ENCODE results near the gene LRBA. TPM values are rescaled to one million over a fixed set of nuclear protein-coding genes. Genes with fewer than 3 reads are reported as not detected.

The LRBA gene
- total RNA-seq, 4 donors from 2014 or later = 8.5 to 18.0 (median 11.9) TPM

DNA sequence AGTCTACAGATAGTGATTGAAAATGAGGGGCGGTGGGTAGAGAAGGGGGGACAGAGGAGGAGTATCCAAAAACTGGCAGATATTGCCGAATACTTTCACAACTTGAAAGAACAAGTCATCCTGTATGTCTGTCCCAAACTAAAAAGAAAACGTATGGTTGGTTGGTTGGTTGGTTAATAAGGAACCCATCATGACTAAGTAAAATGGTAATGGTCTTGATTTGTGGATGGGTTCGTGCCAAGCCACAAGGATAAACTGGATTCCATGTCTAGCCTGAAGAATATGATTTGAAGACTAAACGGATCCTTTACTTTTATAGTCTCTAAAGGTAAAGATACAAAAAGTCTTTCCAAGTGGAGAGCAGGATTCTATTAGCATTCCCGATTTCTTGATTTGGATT lies 728.4 kb downstream of the LRBA start:
- TF ChIP-seq POLR2A (IDR thresholded peaks at IDR 0.05) (no peak), CTCF (IDR thresholded peaks at IDR 0.05 in 4 of 5, conservative IDR thresholded peaks at IDR 0.05 in 1 of 5) (no peak)
- in situ Hi-C loops (cut with MboI; ENCODE audit: low sequenced_read_pairs in 4 of 4) (loop anchor here in 2 of 4 donors (25.0 kb wide), 1 partner anchor 576 kb away; no protein-coding TSS in a partner anchor), intact Hi-C loops (cut with DNase I; ENCODE audit: low total_unique reads) (no loop called here)
- Histone ChIP-seq H3K36me3 (peaks cover 0 to 5% of the 10 kb centered on the region in 2 donors), H3K4me1 (no peaks in the 10 kb centered on the region), H3K9me3 (no peaks in the 10 kb centered on the region), H3K27me3 (no peaks in the 10 kb centered on the region), H3K4me3 (no peak overlapping the region), H3K27ac (no peak overlapping the region)
- ATAC-seq (no peak), DNase-seq (no peak)

GRCh38 chr4:150283689-150284088 lies 731.4 kb downstream of the LRBA start:
- Histone ChIP-seq H3K27ac (no peak overlapping the region), H3K27me3 (no peaks in the 10 kb centered on the region), H3K4me3 (no peak overlapping the region), H3K9me3 (no peaks in the 10 kb centered on the region), H3K4me1 (no peaks in the 10 kb centered on the region), H3K36me3 (peaks cover 0 to 5% of the 10 kb centered on the region in 2 donors)
- intact Hi-C loops (cut with DNase I; ENCODE audit: low total_unique reads) = no loop called here
- DNase-seq (no peak), ATAC-seq (no peak)
- no peak for TF ChIP-seq CTCF (IDR thresholded peaks at IDR 0.05 in 4 of 5, conservative IDR thresholded peaks at IDR 0.05 in 1 of 5)
- no peak for TF ChIP-seq POLR2A (IDR thresholded peaks at IDR 0.05)
- in situ Hi-C loops (cut with MboI; ENCODE audit: low sequenced_read_pairs in 4 of 4) = loop anchor here in 2 of 4 donors (25.0 kb wide), 1 partner anchor 579 kb away; no protein-coding TSS in a partner anchor

- H3K27me3 ChIP-seq = no peaks in the 10 kb centered on the region
- no peak overlapping the region for H3K27ac ChIP-seq
- H3K4me1 ChIP-seq = no peaks in the 10 kb centered on the region
- in situ Hi-C loops (cut with MboI; ENCODE audit: low sequenced_read_pairs in 4 of 4) = loop anchor here in 2 of 4 donors (25.0 kb wide), 1 partner anchor 581 kb away; no protein-coding TSS in a partner anchor
- intact Hi-C loops (cut with DNase I; ENCODE audit: low total_unique reads) = no loop called here
- no peak overlapping the region for H3K4me3 ChIP-seq
- H3K36me3 ChIP-seq = peaks cover 0 to 5% of the 10 kb centered on the region in 2 donors
- no peak for DNase-seq
- no peaks in the 10 kb centered on the region for H3K9me3 ChIP-seq
- no peak for TF ChIP-seq POLR2A (IDR thresholded peaks at IDR 0.05)
- TF ChIP-seq CTCF (IDR thresholded peaks at IDR 0.05 in 4 of 5, conservative IDR thresholded peaks at IDR 0.05 in 1 of 5) = no peak
- no peak for ATAC-seq
Observed at GRCh38 chr4:150280975-150281374, 734.1 kb downstream of the LRBA start.

DNA sequence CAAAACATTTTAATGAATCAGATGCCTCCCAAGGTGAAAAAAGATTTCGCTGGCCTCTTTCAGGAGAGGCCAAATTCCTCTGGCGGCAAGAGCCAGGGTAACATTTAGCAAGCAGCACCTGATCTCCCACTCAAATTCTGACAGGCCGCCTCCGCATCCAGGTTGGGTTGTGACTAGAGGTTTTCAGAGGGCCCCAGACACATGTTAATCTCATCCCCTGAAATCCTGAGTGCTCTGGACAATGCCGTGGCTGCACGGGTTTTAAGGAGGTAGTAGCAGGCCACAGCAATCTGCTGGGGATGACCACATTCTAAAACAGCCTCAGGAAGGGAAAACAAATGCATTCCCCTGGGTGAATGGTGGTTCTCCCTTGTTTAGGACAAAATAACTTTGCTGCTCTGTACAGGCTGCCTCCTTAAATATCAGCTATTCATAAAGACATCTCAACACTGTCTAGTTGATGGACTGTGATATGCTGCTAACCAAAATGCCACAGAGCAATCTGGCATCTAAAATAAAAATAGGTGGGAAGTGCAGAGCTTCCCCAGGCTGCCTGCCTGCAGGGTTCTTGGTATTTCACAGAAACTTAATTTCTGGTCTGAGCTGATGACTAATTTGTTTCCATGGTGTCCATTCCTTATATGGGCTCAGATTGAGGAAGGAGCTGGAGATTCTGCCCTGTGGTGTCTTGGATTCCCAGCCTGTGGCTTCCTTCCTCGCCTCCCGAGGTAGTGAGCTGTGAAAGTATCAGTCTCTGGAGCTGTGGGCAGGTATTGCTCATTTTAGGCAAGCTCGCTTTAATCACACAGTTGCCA lies 734.8 kb downstream of the LRBA start:
- in situ Hi-C loops (cut with MboI; ENCODE audit: low sequenced_read_pairs in 4 of 4) (loop anchor here in 2 of 4 donors (25.0 kb wide), 1 partner anchor 582 kb away; no protein-coding TSS in a partner anchor), intact Hi-C loops (cut with DNase I; ENCODE audit: low total_unique reads) (no loop called here)
- Histone ChIP-seq H3K36me3 (peaks cover 0 to 5% of the 10 kb centered on the region in 2 donors), H3K27me3 (no peaks in the 10 kb centered on the region), H3K9me3 (no peaks in the 10 kb centered on the region), H3K4me3 (no peak overlapping the region), H3K4me1 (no peaks in the 10 kb centered on the region), H3K27ac (no peak overlapping the region)
- no peak for DNase-seq
- ATAC-seq = no peak
- TF ChIP-seq CTCF (IDR thresholded peaks at IDR 0.05 in 4 of 5, conservative IDR thresholded peaks at IDR 0.05 in 1 of 5) (no peak), POLR2A (IDR thresholded peaks at IDR 0.05) (no peak)

All from gastrocnemius medialis (tissue), 4 donors.